NB4 (cell line): Measurements from ENCODE around the gene UBAP1L.

Experiments
- CTCF ChIP-seq: IDR thresholded peaks from one replicate; pipeline ENCODE4 v1.5.1; 2012; ENCODE audit warnings: low read depth, low read length
- MAX ChIP-seq: IDR thresholded peaks from 2 replicates; pipeline ENCODE4 v1.6.1; 2011; ENCODE audit warnings: low read depth, low read length
- POLR2A ChIP-seq: IDR thresholded peaks from 2 replicates; pipeline ENCODE4 v1.6.1; 2011; ENCODE audit warnings: mild to moderate bottlenecking; ENCODE audit not compliant: insufficient read length; ENCODE audit errors: extremely low read depth

- TF ChIP-seq CTCF (no peak), POLR2A (no peak), MAX (no peak)
Observed at GRCh38 chr15:65066635-65067316, 48.2 kb downstream of the UBAP1L start.
